Body of pancreas (tissue), 4 donors: ENCODE measurements around the gene CLCF1. TPM values are rescaled to one million over a fixed set of nuclear protein-coding genes. Genes with fewer than 3 reads are reported as not detected.

Experiments
- ATAC-seq: fragments of 150-250 bp; one replicate; pipeline ENCODE4 v1.9.1; 2016
- DNase-seq, 4 donors: peaks; one replicate each; pipeline ENCODE4 v3.0.0-alpha.2; 2019
- H3K27ac ChIP-seq, 4 donors: fragments of 200-600 bp; sonication (generic); 1 replicate in 3 of 4; 2 replicates in 1 of 4; pipeline versions ENCODE4 v1.5.1 to v1.6.1; 2016 to 2019; ENCODE audit warnings: mild to moderate bottlenecking in 1 of 4, mixed read lengths in 1 of 4, moderate library complexity in 1 of 4
- H3K27me3 ChIP-seq, 2 donors: fragments of 200-600 bp; sonication (generic); one replicate each; pipeline ENCODE4 v1.6.0; 2016; ENCODE audit warnings: mild to moderate bottlenecking in 1 of 2
- H3K36me3 ChIP-seq, 2 donors: fragments of 200-600 bp; sonication (generic); replicated peaks in 1 of 2; 2 replicates each; pipeline ENCODE4 v1.5.1; 2016; ENCODE audit warnings: low read depth in 2 of 2; ENCODE audit not compliant: insufficient read depth in 1 of 2
- H3K4me1 ChIP-seq: fragments of 200-600 bp; sonication (generic); one replicate; pipeline ENCODE4 v1.6.0; 2016
- H3K4me3 ChIP-seq, 2 donors: fragments of 200-600 bp; sonication (generic); 1 replicate in 1 of 2; 2 replicates in 1 of 2; pipeline ENCODE4 v1.5.1; 2016 to 2019
- H3K9me3 ChIP-seq, 3 donors: fragments of 200-600 bp; sonication (generic); 1 replicate in 2 of 3; 2 replicates in 1 of 3; pipeline ENCODE4 v1.5.1; 2016
- CTCF ChIP-seq, 7 experiments: fragments of 450-650 bp in 4 of 7; fragments of 200-600 bp in 3 of 7; sonication (generic) in 3 of 7; IDR thresholded peaks; one replicate each; pipeline ENCODE4 v1.5.1; 2016 to 2019; ENCODE audit warnings: antibody characterized with exemption in 7 of 7
- POLR2A ChIP-seq, 3 donors: fragments of 450-650 bp; IDR thresholded peaks; one replicate each; pipeline ENCODE4 v1.6.1; 2016; ENCODE audit warnings: antibody characterized with exemption in 3 of 3, mild to moderate bottlenecking in 2 of 3
- WGBS, 2 donors: methylation state at CpG; one replicate each; pipeline ENCODE4 v1.1.5; 2017; 5-methylcytosine and 5-hydroxymethylcytosine counted together
- intact Hi-C: fragments of 100-400 bp; cut with DNase I; formaldehyde crosslinking; loops from one replicate; pipeline ENCODE4 v1.15.1; 2023
- small RNA-seq: library from RNA; depleted of rRNA; stranded (forward); fragments of <200 nt; gene quantifications from one replicate; pipeline ENCODE3, GENCODE V24; 2016
- total RNA-seq, 2 donors: library from RNA; depleted of rRNA; stranded (reverse); fragments of >200 nt; gene quantifications; one replicate each; pipeline ENCODE4 v1.1.0, GENCODE V29; 2016

Gene CLCF1
- total RNA-seq, 2 donors from 2014 or later: 2.3 to 14.5 TPM

- TF ChIP-seq CTCF (IDR thresholded peaks at IDR 0.05) (no peak), POLR2A (IDR thresholded peaks at IDR 0.05) (no peak)
- ATAC-seq (no peak), DNase-seq (no peak)
- H3K27ac ChIP-seq: no peak overlapping the region
- no peaks in the 10 kb centered on the region for H3K9me3 ChIP-seq
- no peaks in the 10 kb centered on the region for H3K36me3 ChIP-seq
- H3K4me3 ChIP-seq: no peak overlapping the region
- 70 to 77% methylated on average over 9 of the region's 9 CpGs for WGBS, 2 donors
- intact Hi-C loops: no loop called here
- H3K27me3 ChIP-seq: no peaks in the 10 kb centered on the region
- H3K4me1 ChIP-seq: peaks cover 14% of the 10 kb centered on the region
Observed at GRCh38 chr11:67315325-67315909, 58.0 kb downstream of the CLCF1 start.

- no peak for DNase-seq
- no peaks in the 10 kb centered on the region for H3K9me3 ChIP-seq
- intact Hi-C loops: loop anchor here (5.0 kb wide), 1 partner anchor 37 kb away; no protein-coding TSS in a partner anchor
- H3K4me1 ChIP-seq: peaks cover 14% of the 10 kb centered on the region
- H3K36me3 ChIP-seq: peaks cover 0 to 2% of the 10 kb centered on the region in 2 donors
- TF ChIP-seq POLR2A (IDR thresholded peaks at IDR 0.05): no peak
- no peak for TF ChIP-seq CTCF (IDR thresholded peaks at IDR 0.05)
- no peak for ATAC-seq
- H3K4me3 ChIP-seq: no peak overlapping the region
- 65 to 66% methylated on average over 2 of the region's 2 CpGs for WGBS, 2 donors
- H3K27me3 ChIP-seq: no peaks in the 10 kb centered on the region
- H3K27ac ChIP-seq: no peak overlapping the region
Observed at GRCh38 chr11:67314218-67314617, 59.2 kb downstream of the CLCF1 start.

Small RNA genes within 50 kb of the gene (small RNA-seq; reads per million reads assigned to genes)
- gene RN7SKP239: not detected
- not detected for gene RNU6-1238P

Other genes with a start within 250 kb of the CLCF1 start
- 10 to 100 TPM; 27.4 to 36.3 TPM for gene GRK2, start 107.1 kb downstream of the CLCF1 start, total RNA-seq
- gene ANKRD13D, start 84.3 kb downstream of the CLCF1 start, total RNA-seq: 10 to 100 TPM; 18.2 to 39.6 TPM
- gene SSH3, start 70.1 kb downstream of the CLCF1 start, total RNA-seq: 10 to 100 TPM; 16.2 to 30.6 TPM
- 100 to 1,000 TPM in 1 of 2 donors, 10 to 100 TPM in 1; 82.1 to 103 TPM for gene POLD4, start 20.1 kb downstream of the CLCF1 start, total RNA-seq
- gene RAD9A, start 18.4 kb upstream of the CLCF1 start, total RNA-seq: 10 to 100 TPM; 22.6 to 49.4 TPM
- gene PPP1CA, start 28.3 kb upstream of the CLCF1 start, total RNA-seq: 100 to 1,000 TPM in 1 of 2 donors, 10 to 100 TPM in 1; 81.1 to 104 TPM
- gene TBC1D10C, start 30.5 kb upstream of the CLCF1 start, total RNA-seq: 1 to 10 TPM; 1.6 to 4.3 TPM
- 1 to 10 TPM; 2.1 to 2.6 TPM for gene CARNS1, start 42.1 kb upstream of the CLCF1 start, total RNA-seq
- 10 to 100 TPM; 34.9 to 36.1 TPM for gene RPS6KB2, start 54.9 kb upstream of the CLCF1 start, total RNA-seq
- gene PTPRCAP, start 64.1 kb upstream of the CLCF1 start, total RNA-seq: 1 to 10 TPM; 6.0 to 6.9 TPM
- gene CORO1B, start 69.9 kb upstream of the CLCF1 start, total RNA-seq: 10 to 100 TPM; 53.1 to 55.3 TPM
- gene GPR152, start 79.1 kb upstream of the CLCF1 start, total RNA-seq: not detected
- 1 to 10 TPM in 1 of 2 donors, not detected in 1; 3.1 TPM for gene CABP4, start 81.8 kb upstream of the CLCF1 start, total RNA-seq
- gene TMEM134, start 95.7 kb upstream of the CLCF1 start, total RNA-seq: 100 to 1,000 TPM in 1 of 2 donors, 10 to 100 TPM in 1; 69.5 to 118 TPM
- 10 to 100 TPM; 21.4 to 39.7 TPM for gene AIP, start 109.4 kb upstream of the CLCF1 start, total RNA-seq
- gene PITPNM1, start 131.8 kb upstream of the CLCF1 start, total RNA-seq: 10 to 100 TPM in 1 of 2 donors, 1 to 10 TPM in 1; 8.6 to 24.4 TPM
- gene CDK2AP2, start 134.6 kb upstream of the CLCF1 start, total RNA-seq: 10 to 100 TPM; 56.7 to 59.4 TPM
- gene CABP2, start 149.8 kb upstream of the CLCF1 start, total RNA-seq: not detected
- gene GSTP1, start 210.2 kb upstream of the CLCF1 start, total RNA-seq: 100 to 1,000 TPM; 359 to 454 TPM
- 100 to 1,000 TPM; 209 to 264 TPM for gene NDUFV1, start 233.3 kb upstream of the CLCF1 start, total RNA-seq